Transverse colon (tissue), 4 donors: Measurements from ENCODE around the gene GABRD. TPM values are rescaled to one million over a fixed set of nuclear protein-coding genes. Genes with fewer than 3 reads are reported as not detected.
"Not testable (repeated sequence)": the region's sequence is repeated elsewhere in the genome, so short reads cannot be mapped to it uniquely, and the experiment has no call there.

Experiments
- DNase-seq: peaks from one replicate; pipeline ENCODE4 v3.0.0-alpha.2; 2019
- H3K27ac ChIP-seq, 4 donors: fragments of 200-600 bp; sonication (generic); 2 replicates each; pipeline ENCODE4 v1.5.1; 2016 to 2018; ENCODE audit warnings: inconsistent platforms in 4 of 4
- H3K27me3 ChIP-seq: fragments of 200-600 bp; sonication (generic); 2 replicates; pipeline ENCODE4 v1.5.1; 2017; ENCODE audit warnings: inconsistent platforms
- H3K36me3 ChIP-seq, 4 donors: fragments of 200-600 bp; sonication (generic); 2 replicates each; pipeline ENCODE4 v1.5.1; 2017 to 2019; ENCODE audit warnings: inconsistent platforms in 4 of 4
- H3K4me1 ChIP-seq, 4 donors: fragments of 200-600 bp; sonication (generic); 2 replicates each; pipeline ENCODE4 v1.5.1; 2017 to 2020; ENCODE audit warnings: inconsistent platforms in 4 of 4
- H3K4me3 ChIP-seq, 4 donors: fragments of 200-600 bp; sonication (generic); 1 replicate in 1 of 4; 2 replicates in 3 of 4; pipeline versions ENCODE4 v1.5.1 to v1.6.1; 2017 to 2019; ENCODE audit warnings: inconsistent platforms in 4 of 4
- H3K9me3 ChIP-seq, 2 donors: fragments of 200-600 bp; sonication (generic); 2 replicates each; pipeline ENCODE4 v1.5.1; 2017 to 2019; ENCODE audit warnings: inconsistent platforms in 2 of 2
- CTCF ChIP-seq, 5 experiments: fragments of 200-600 bp in 3 of 5; fragments of 450-650 bp in 2 of 5; sonication (generic) in 3 of 5; IDR thresholded peaks; 1 replicate in 2 of 5; 2 replicates in 3 of 5; pipeline ENCODE4 v1.5.1; 2016 to 2017; ENCODE audit warnings: antibody characterized with exemption in 5 of 5, inconsistent platforms in 3 of 5, mild to moderate bottlenecking in 2 of 5, moderate library complexity in 1 of 5
- EP300 ChIP-seq: sonication (generic); formaldehyde crosslinking; IDR thresholded peaks from one replicate; pipeline ENCODE4 v1.6.1; 2017; ENCODE audit warnings: antibody characterized with exemption, low read depth
- POLR2A ChIP-seq: fragments of 450-650 bp; IDR thresholded peaks from one replicate; pipeline ENCODE4 v1.6.1; 2016; ENCODE audit warnings: antibody characterized with exemption, mild to moderate bottlenecking, moderate library complexity
- POLR2AphosphoS5 ChIP-seq, 3 donors: sonication (generic); formaldehyde crosslinking; IDR thresholded peaks; one replicate each; pipeline ENCODE4 v1.6.1; 2016; ENCODE audit warnings: antibody characterized with exemption in 3 of 3
- WGBS, 2 donors: methylation state at CpG; one replicate each; pipeline ENCODE4 v1.1.5; 2018; ENCODE audit warnings: low coverage in 1 of 2; 5-methylcytosine and 5-hydroxymethylcytosine counted together
- in situ Hi-C, 4 donors: fragments of 200-750 bp; cut with MboI; loops; one replicate each; pipeline versions ENCODE4 v1.15.0 to v1.15.1; 2017; ENCODE audit warnings: low sequenced_read_pairs in 3 of 4, low pct_ligation_motif_present in 1 of 4, low pct_unique_long_range_greater_than_20kb in 1 of 4
- intact Hi-C: fragments of 100-400 bp; cut with DNase I; formaldehyde crosslinking; loops from one replicate; pipeline ENCODE4 v1.15.1; 2023; ENCODE audit warnings: low total_unique reads
- total RNA-seq, 4 donors: library from RNA; depleted of rRNA; stranded (reverse); fragments of >200 nt; gene quantifications; one replicate each; pipeline ENCODE4 v1.1.0, GENCODE V29; 2016

Gene GABRD
- total RNA-seq, 4 donors from 2014 or later = not detected

GRCh38 chr1:1980467-1981141, 38.5 kb upstream of the GABRD start:
- WGBS, 2 donors = 91 to 94% methylated on average over 6 to 38 of the region's 42 CpGs
- H3K36me3 ChIP-seq = no peaks in the 10 kb centered on the region
- no peak for DNase-seq
- no peaks in the 10 kb centered on the region for H3K27me3 ChIP-seq
- TF ChIP-seq POLR2AphosphoS5 (IDR thresholded peaks at IDR 0.05) = no peak
- TF ChIP-seq POLR2A = no peak
- TF ChIP-seq CTCF (IDR thresholded peaks at IDR 0.05) = no peak
- TF ChIP-seq EP300 = no peak
- in situ Hi-C loops = no loop called here
- intact Hi-C loops = no loop called here
- no peaks in the 10 kb centered on the region for H3K9me3 ChIP-seq
- no peak overlapping the region for H3K4me3 ChIP-seq
- no peaks in the 10 kb centered on the region for H3K4me1 ChIP-seq
- no peak overlapping the region for H3K27ac ChIP-seq

GRCh38 chr1:1981142-1981500, 38.0 kb upstream of the GABRD start:
- in situ Hi-C loops (no loop called here), intact Hi-C loops (no loop called here)

GRCh38 chr1:1981631-1982327, 37.4 kb upstream of the GABRD start:
- DNase-seq, in situ Hi-C loops, intact Hi-C loops, H3K4me3 ChIP-seq, H3K27me3 ChIP-seq, H3K36me3 ChIP-seq, H3K9me3 ChIP-seq, H3K27ac ChIP-seq, H3K4me1 ChIP-seq: not testable (repeated sequence)
- 89 to 100% methylated on average over 1 to 54 of the region's 73 CpGs for WGBS, 2 donors

More at GRCh38 chr1:1981142-1981500, 38.0 kb upstream of the GABRD start:
- Histone ChIP-seq H3K36me3 (no peaks in the 10 kb centered on the region), H3K4me3 (no peak overlapping the region), H3K27me3 (no peaks in the 10 kb centered on the region), H3K9me3 (no peaks in the 10 kb centered on the region), H3K4me1 (no peaks in the 10 kb centered on the region), H3K27ac (no peak overlapping the region)
- TF ChIP-seq CTCF (IDR thresholded peaks at IDR 0.05) (no peak), EP300 (no peak), POLR2A (no peak), POLR2AphosphoS5 (IDR thresholded peaks at IDR 0.05) (no peak)
- 95% methylated on average over 26 of the region's 26 CpGs; no CpG with 5 or more reads in 1 of the 2 donors for WGBS, 2 donors
- no peak for DNase-seq

GRCh38 chr1:1982379-1983232, 36.5 kb upstream of the GABRD start:
- 89% methylated on average over 36 of the region's 36 CpGs; no CpG with 5 or more reads in 1 of the 2 donors for WGBS, 2 donors
- TF ChIP-seq CTCF (IDR thresholded peaks at IDR 0.05) (no peak), POLR2AphosphoS5 (IDR thresholded peaks at IDR 0.05) (no peak)
- no peak for DNase-seq
- Histone ChIP-seq H3K4me1 (no peaks in the 10 kb centered on the region), H3K36me3 (no peaks in the 10 kb centered on the region), H3K27ac (no peak overlapping the region), H3K27me3 (peaks cover 10% of the 10 kb centered on the region), H3K9me3 (no peaks in the 10 kb centered on the region), H3K4me3 (no peak overlapping the region)
- intact Hi-C loops (no loop called here), in situ Hi-C loops (no loop called here)
